Hematopoietic multipotent progenitor cell treated with erythropoietin and hydrocortisone succinate and interleukin-3 and kit ligand, for 8 days (in vitro differentiated cells): ENCODE results near the gene ECT2L.
"Not testable (repeated sequence)": the region's sequence is repeated elsewhere in the genome, so short reads cannot be mapped to it uniquely, and the experiment has no call there.

Source experiments
- DNase-seq: peaks from one replicate; pipeline ENCODE4 v3.0.0-alpha.2; 2015

The ECT2L gene

DNA sequence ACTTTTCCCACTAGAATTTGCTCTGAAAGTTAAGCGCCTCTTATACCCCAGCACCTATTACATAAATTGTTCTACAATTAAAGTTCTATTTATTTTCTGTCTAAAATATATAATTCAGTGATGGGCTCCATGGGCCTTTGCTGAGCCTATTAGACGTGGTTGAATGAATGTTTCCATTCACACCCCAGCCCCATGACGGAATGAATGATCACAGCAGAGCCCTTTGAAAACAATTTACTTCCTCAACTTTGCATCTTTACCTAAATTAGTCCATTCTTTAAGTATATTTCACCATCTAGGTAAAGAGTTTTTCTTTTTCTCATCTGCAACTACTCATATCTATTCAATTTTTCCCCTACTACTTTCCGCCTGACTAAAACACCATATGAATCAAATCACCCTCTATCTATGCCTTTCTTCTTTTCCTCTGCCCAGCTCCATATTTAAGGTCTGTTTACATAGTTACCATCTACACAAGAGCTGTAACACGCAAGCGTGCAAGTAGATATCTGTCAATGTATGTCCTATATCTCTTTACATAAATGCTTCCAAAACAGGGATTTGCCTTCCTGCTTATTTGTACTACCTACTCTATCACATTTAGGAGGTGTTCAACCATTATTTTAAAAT is 69.7 kb downstream of the ECT2L start:
- DNase-seq: no peak

DNA sequence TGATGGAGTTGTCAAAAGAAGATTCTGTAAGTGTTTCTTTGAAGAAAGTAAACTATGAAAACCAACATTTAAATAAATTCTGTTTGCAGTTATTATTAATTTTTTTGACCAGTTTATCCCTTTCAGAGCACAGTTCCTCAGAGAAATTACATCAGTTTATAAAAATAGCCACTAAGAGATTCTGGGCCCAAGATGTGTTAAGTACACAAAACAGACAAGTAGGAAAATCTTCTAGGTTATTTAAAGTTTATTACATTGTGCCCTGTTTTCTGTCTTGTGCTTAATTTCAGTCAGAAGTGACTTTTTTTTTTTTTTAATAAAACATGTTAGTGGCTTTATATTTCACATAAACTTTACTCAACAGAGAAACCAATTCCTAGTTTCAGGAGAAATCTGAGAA is 72.3 kb downstream of the ECT2L start:
- DNase-seq: no peak

- no peak for DNase-seq
Observed at GRCh38 chr6:138869398-138869797, 73.5 kb downstream of the ECT2L start.

DNA sequence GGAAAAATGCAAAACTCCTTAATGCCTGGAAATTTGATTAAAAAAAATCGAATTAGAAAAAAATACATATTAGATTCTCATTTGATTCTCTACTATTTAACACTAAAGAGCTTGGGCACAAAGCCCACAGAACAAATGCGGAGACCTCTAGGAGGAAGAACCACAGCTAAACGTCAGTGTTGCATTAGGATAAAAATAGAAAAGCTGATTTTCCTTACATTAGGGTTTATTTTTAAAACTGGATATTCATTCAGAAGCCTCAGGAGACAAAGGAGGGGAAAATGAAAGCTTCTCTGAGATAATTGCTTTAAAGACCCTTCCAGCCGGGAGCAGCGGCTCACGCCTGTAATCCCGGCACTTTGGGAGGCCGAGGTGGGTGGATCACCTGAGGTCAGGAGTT is 77.3 kb downstream of the ECT2L start:
- DNase-seq: no peak

DNA sequence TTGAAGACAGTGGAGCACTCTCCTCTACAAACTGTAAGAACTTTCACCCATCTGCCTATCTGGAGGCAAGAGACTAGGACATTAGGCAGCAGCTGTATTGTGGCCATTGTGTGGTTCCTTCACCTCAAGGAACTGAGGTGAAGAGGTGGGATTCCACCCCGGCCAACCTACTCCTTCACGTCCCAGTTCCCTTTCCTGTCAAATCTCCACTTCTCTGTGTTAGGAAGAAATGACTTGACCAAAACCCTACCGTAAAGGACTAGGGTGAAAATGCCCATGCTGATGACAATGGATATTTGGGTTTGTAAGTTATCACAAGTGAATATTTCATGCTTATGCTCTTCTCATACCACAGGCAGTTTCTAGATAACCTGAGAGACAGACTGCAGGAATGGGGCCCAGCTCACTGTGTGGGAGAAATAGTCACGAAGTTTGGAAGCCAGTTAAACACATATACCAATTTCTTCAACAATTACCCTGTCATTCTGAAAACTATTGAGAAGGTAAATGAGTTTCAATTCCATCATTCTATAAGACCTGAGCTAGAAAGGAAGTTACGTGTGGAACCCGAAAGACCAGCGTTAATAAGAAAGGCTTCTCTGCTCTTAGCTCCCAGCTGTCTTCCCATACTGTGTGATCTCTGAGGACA is 86.6 kb downstream of the ECT2L start:
- no peak for DNase-seq

- DNase-seq: no peak
Observed at GRCh38 chr6:138885156-138885819, 89.4 kb downstream of the ECT2L start.

- DNase-seq: no peak
Observed at GRCh38 chr6:138891255-138891986, 95.5 kb downstream of the ECT2L start.

DNA sequence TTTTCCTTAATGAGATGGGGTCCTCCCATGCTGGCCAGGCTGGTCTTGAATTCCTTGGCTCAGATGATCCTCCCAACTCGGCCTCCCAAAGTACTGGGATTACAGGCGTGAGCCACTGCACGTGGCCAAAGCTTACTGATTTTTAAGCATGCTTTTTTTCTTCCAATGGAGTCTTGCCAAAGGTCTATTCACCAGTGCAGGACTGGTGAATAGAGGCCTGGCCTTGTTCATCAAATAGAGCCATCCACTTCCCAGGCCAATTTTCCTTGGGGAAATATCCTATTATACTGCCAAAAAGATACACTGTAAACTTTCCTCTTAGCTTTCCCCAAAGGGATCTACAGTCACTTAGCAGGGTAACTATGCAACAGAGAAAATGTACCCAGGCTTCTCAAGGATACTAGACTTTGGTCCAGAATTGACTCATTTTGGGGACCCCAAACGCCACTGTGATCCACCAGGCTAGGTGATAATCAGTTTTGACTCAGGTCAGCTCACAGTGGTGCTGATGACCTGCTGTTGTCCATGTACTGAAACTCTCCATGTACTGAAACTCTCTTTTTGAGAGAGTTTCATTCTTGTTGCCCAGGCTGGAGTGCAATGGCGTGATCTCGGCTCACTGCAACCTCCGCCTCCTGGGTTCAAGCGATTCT is 100.3 kb downstream of the ECT2L start:
- no peak for DNase-seq

DNA sequence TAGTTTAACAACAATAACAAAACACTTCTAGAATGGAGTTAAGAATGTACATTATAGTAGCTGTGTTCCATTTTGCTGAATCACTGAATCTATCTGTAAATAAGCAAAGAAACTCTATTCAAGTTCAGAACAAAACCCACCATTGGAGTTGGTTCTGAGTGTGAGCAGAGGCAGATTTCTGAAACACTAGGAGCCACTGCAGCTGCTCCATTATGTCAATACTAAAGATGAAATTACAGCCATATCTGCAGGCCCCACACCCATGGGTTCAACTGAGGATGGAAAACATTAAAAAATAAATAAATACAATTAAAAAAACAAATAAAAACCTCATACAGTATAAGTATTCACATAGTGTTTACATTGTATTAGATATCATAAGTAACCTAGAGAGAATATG is 101.1 kb downstream of the ECT2L start:
- DNase-seq: no peak

DNA sequence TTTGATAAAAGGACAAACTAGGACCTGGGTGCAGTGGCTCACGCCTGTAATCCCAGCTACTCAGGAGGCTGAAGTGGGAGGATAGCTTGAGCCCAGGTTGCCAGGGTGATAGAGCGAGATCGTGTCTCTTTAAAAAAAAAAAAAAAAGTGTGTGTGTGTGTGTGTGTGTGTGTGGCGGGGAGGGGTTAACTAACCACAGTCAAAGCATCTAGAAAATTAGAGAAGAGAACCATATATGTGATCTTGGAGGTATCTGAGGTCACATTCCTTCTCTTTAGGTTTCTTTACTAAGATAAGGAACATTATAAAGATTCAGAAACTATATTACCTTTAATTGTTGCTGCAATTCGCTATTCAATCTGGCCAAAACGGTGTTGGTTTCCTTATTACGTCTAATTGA is 111.3 kb downstream of the ECT2L start:
- DNase-seq: no peak

DNA sequence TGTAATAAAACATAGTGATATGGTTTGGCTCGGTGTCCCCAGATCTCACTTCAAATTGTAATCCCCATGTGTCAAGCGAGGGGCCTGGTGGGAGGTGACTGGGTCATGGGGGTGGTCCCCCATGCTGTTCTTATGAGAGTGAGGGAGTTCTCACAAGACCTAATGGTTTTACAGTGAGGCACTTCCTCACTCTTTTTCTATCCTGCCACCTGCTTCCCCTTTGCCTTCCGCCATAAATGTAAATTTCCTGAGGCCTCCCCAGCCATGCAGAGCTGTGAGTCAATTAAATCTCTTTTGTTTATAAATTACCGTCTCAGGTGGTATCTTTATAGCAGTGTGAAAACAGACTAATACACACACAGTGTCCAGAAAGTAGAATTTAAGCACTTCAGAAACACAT is 113.6 kb downstream of the ECT2L start:
- no peak for DNase-seq

GRCh38 chr6:138909975-138910374 is 114.1 kb downstream of the ECT2L start:
- no peak for DNase-seq

- no peak for DNase-seq
Observed at GRCh38 chr6:138912308-138912707, 116.4 kb downstream of the ECT2L start.

DNA sequence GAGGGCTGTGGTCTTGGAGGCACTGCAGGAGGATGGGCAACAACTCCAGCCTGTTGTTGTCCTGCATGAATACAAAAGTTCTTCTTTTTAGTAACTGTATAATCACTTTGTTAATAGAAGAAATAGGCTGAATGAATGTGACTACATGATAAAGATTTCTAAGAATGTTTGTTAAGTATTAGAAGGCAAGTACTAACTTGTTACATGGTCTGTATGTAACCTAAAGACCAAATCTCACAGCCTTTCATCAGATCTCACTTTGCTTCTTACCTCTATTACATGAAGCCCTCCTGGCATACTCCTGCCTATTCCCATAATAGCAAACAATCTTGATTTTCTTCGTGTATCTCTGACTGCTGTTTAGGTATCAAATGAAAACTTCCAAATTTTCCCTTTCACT is 118.8 kb downstream of the ECT2L start:
- DNase-seq: no peak

DNA sequence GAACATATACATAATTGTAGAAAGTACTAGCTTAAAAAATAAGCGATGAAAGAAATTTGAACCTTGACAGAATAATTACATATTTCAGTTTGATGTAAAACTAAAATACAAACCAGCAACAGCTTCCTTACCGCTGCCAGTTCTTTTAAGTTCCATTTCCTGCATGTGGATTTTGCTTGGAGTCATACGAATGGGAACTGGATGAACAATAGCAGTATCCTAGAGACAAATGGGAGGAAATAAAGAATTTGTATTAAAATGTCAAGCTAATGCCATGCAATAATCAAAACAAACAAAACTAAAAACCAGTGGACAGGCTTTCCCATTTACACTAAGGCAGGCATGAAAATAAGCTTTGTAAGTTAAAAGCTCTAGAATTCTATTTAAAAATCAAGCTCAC is 125.0 kb downstream of the ECT2L start:
- no peak for DNase-seq

GRCh38 chr6:138923561-138923960 is 127.7 kb downstream of the ECT2L start:
- DNase-seq: no peak

DNA sequence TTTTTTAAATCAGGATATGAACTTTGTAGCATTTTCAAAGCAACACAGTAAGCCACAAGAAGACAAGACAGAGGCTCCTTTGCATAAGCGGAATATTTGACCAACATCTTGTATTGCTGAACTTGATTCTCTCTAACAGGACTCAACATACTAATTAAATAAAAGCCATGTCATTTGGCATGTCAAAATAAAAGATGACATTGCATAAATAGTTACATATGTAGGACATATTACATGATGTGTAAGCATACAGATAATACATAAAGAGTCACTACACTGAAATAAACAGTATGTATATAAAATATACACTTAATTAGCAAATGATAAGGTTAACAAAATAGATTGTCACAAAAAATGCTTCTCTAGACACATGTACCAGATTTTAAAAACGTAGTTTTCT is 129.9 kb downstream of the ECT2L start:
- DNase-seq: no peak

DNA sequence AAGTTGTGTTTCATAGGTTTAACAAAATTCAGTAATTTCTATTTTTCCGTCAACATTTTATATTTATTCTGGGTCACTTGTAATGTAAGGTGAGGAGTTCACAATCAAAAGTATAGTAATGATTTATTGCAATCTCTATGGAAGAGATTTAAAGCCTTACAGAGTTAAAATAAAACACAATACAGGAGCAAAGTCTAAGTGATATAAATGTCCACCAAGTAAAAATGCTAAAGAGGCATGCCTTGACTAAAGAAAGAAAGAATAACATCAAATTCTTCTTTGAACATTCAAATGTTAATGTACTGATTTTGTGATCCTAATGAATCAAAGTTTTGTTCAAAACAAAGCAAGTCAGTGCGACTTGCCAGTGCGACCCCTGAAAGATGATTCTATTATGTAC is 130.7 kb downstream of the ECT2L start:
- DNase-seq: no peak

DNA sequence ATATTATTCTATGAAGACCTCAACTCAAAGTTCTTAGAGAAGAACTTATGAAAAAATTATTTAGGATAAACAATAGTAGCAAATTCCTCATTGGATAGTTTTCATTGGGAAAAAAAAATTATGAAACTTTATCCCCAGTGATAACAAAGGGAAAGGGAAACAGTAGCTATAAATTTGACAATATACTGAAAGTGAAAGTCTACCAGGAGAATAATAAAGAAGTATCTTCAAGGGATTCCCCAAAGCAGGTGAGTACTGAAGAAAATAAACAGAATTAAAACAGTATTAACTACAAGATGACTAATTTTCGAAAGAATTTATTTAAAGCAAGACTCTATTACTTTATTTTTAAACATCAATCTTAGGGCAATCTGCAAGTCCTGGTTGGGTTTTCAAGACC is 135.8 kb downstream of the ECT2L start:
- DNase-seq: no peak

GRCh38 chr6:138936873-138937272 is 141.0 kb downstream of the ECT2L start:
- DNase-seq: not testable (repeated sequence)

DNA sequence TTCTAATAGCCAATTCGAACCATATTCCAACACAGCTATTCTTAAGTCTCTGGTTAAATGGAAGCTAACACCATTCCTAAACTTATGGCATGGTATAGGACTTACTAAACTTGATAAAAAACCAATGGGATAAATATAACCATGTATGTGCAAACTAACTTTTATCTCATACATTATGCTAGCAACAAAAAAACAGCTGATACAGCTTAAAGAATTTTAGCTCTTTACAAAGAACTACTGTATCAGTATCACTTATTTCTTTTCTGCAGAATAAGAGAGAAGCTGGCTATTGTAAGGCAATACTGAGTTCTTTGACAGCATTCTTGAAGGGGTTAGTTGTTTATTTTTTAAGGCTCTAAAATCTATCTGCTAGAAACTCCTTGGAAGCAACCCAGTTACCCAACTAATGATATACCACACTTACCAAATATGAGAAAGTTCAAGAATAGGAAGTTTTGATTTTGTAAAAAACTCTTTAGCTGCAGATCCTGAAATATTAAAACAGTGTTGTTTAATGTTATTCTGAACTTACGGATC is 147.3 kb downstream of the ECT2L start:
- no peak for DNase-seq

DNA sequence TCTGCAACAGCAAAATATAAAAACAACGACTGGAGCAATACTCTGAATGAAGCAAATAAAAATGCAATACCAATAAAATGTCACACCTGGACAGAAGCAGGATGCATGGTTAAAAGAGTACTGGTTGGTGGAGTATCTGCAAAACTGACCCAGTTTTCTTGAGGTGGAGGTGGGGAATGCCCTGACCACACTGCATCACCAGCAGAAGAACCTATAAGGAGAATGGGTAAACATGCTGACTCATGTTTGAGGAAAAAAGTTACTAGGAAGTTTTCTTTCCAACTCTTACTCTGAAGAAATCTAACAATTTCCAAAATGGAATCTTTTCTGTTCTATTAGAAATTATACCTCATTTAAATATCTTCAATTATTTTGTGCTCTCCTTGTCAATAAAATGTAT is 148.5 kb downstream of the ECT2L start:
- DNase-seq: no peak

- no peak for DNase-seq
Observed at GRCh38 chr6:138945354-138945753, 149.5 kb downstream of the ECT2L start.
